ENCODE measurements around the gene GPRASP3.

Gene GPRASP3

GRCh38 chrX:102765217-102765616 lies 44.7 kb downstream of the GPRASP3 start:
- DNase-seq (ENCODE audit: low spot score), result peak; percentile 45

- peak; percentile 45 for DNase-seq (ENCODE audit: low spot score)
Measured at GRCh38 chrX:102765809-102766208, 45.3 kb downstream of the GPRASP3 start.

GRCh38 chrX:102767287-102767686 lies 46.7 kb downstream of the GPRASP3 start:
- no peak for DNase-seq (ENCODE audit: low spot score)

- DNase-seq (ENCODE audit: low spot score), result peak; percentile 77
Measured at GRCh38 chrX:102768987-102769761, 48.6 kb downstream of the GPRASP3 start.
